GM10248 (cell line): Measurements from ENCODE around the gene MIAT.

Source experiments
- CTCF ChIA-PET: fragments of 300-600 bp; sonication (Branson Sonifier 250); formaldehyde crosslinking; extraction: SDS; loops from one replicate; lab custom pipeline; 2021; ENCODE audit warnings: antibody characterized with exemption; lab: Yijun Ruan, JAX
- POLR2A ChIA-PET: fragments of 350-650 bp; sonication (Branson Sonifier 250); formaldehyde crosslinking; extraction: SDS; loops from one replicate; lab custom pipeline; 2020; ENCODE audit warnings: antibody characterized with exemption; lab: Yijun Ruan, JAX
- DNase-seq: peaks from one replicate; pipeline ENCODE4 v3.0.0; 2012; ENCODE audit errors: extremely low spot score
- TF ChIP-seq, protein P1 (sequence below): IDR thresholded peaks from 2 replicates; pipeline ENCODE4 v1.5.1; 2012; ENCODE audit warnings: mild to moderate bottlenecking, low read depth; ENCODE audit errors: extremely low read depth, missing control alignments, control extremely low read depth

MIAT gene

DNA sequence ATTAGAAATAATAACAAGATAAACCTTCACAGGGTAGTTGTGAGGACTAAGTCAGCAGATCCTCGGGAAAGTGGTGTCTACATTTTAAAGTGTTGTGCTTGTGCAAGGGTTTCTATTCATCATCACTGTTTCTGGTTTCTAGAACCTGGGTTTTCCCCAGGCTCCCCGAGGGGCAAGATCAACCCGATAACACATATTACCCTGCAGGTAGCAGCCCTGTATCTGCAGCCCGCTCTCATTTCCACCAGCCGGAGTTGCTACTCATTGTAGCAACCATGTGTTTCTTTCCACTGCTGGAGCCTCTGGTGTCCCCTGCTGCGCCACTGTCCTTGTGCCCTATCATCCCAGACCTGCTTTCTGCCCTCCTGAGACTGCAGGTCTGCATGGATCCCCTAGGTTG is 67.0 kb downstream of the MIAT start:
- ChIA-PET POLR2A (no interaction called here), CTCF (no interaction called here)
- TF ChIP-seq, protein P1, sequence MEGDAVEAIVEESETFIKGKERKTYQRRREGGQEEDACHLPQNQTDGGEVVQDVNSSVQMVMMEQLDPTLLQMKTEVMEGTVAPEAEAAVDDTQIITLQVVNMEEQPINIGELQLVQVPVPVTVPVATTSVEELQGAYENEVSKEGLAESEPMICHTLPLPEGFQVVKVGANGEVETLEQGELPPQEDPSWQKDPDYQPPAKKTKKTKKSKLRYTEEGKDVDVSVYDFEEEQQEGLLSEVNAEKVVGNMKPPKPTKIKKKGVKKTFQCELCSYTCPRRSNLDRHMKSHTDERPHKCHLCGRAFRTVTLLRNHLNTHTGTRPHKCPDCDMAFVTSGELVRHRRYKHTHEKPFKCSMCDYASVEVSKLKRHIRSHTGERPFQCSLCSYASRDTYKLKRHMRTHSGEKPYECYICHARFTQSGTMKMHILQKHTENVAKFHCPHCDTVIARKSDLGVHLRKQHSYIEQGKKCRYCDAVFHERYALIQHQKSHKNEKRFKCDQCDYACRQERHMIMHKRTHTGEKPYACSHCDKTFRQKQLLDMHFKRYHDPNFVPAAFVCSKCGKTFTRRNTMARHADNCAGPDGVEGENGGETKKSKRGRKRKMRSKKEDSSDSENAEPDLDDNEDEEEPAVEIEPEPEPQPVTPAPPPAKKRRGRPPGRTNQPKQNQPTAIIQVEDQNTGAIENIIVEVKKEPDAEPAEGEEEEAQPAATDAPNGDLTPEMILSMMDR, result no peak
- no peak for DNase-seq

DNA sequence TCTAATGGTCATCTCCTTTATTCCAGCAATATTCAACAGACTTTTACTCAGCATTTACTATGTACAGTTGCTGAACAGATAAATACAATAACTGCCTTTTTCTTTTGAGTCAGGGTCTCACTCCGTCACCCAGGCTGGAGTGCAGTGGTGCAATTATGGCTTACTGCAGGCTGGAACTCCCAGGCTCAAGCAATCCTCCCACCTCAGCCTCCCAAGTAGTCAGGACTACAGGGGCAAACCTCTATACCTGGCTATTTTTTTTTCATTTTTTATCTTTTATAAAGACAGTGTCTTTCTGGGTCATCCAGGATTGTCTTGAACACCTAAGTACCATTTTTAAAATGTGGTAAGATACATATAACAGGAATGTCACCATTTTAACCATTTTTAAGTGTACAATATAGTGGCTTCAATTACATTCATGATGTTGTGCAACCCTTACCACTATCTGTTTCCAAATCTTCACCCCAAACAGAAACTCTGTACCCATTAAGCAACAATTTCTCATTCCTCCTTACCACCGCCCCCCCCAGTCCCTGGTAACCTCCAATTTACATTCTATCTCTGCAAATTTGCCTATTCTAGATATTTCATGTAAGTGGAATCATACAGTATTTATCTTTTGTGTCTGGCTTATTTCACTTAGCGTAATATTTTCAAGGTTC is 67.8 kb downstream of the MIAT start:
- ChIA-PET POLR2A (no interaction called here), CTCF (no interaction called here)
- TF ChIP-seq, protein P1, result no peak
- DNase-seq, result no peak
